HCT116 (cell line): ENCODE results near the gene DIS3L2. TPM values are rescaled to one million over a fixed set of nuclear protein-coding genes. Genes with fewer than 3 reads are reported as not detected.

Source experiments
- ATAC-seq: fragments of 200-7000 bp; cut with Tn5 transposase; 2 replicates; pipeline ENCODE4 v1.9.1; 2020; ENCODE audit warnings: mild to moderate bottlenecking, moderate library complexity
- BruUV-seq: library from RNA; stranded (reverse); fragments of 400-500 nt; replicated peaks from 2 replicates; lab custom pipeline; 2021; lab: Mats Ljungman, UMichigan
- CTCF ChIA-PET: fragments of 300-600 bp; sonication (Branson Sonifier 250); formaldehyde crosslinking; loops from one replicate; lab custom pipeline; 2021; ENCODE audit warnings: antibody characterized with exemption; lab: Charles Lee
- POLR2A ChIA-PET: fragments of 300-600, 350-600 bp; sonication (Branson Sonifier 250); formaldehyde crosslinking; loops from one replicate; lab custom pipeline; 2021; ENCODE audit warnings: antibody characterized with exemption; lab: Charles Lee
- RAD21 ChIA-PET, 2 experiments: fragments of 300-600 bp; sonication (Branson Sonifier 250); formaldehyde crosslinking; loops; one replicate each; lab custom pipeline; 2023; ENCODE audit warnings: low total read pairs in 2 of 2; ENCODE audit not compliant: uncharacterized antibody in 2 of 2, unreplicated experiment in 2 of 2, low non-redundant PET in 1 of 2; lab: Charles Lee
- DNase-seq: peaks from one replicate; pipeline ENCODE4 v3.0.0-alpha.2; 2010; ENCODE audit warnings: low read depth, low spot score
- H2AFZ ChIP-seq: fragments of 200-600 bp; shearing (Covaris generic), sonication (generic); 2 replicates; pipeline ENCODE4 v1.6.1; 2017; ENCODE audit warnings: low read depth, mixed run types, mixed read lengths, antibody characterized with exemption, low read length; ENCODE audit not compliant: poor library complexity, severe bottlenecking
- H3K27ac ChIP-seq: 2 replicates; pipeline ENCODE4 v1.5.1; 2012; ENCODE audit warnings: low read depth, low read length
- H3K27me3 ChIP-seq: fragments of 200-600 bp; sonication (generic); 2 replicates; pipeline ENCODE4 v1.6.1; 2016; ENCODE audit warnings: mixed run types, low read length, mixed read lengths; ENCODE audit not compliant: insufficient read depth
- H3K36me3 ChIP-seq, 2 experiments: fragments of 200-500 bp in 1 of 2; fragments of 200-600 bp in 1 of 2; sonication (Bioruptor generic) in 1 of 2; sonication (generic) in 1 of 2; 2 replicates each; pipeline versions ENCODE4 v1.5.1 to v1.6.1; 2014 to 2016; ENCODE audit warnings: low read length in 2 of 2, inconsistent platforms in 1 of 2, mixed read lengths in 1 of 2, mixed run types in 1 of 2; ENCODE audit not compliant: insufficient read depth in 2 of 2, control insufficient read depth in 1 of 2
- H3K4me1 ChIP-seq, 2 experiments: fragments of 200-600 bp in 1 of 2; sonication (generic) in 1 of 2; 2 replicates each; pipeline versions ENCODE4 v1.5.1 to v1.6.1; 2012 to 2017; ENCODE audit warnings: low read length in 2 of 2, inconsistent platforms in 1 of 2, mild to moderate bottlenecking in 1 of 2, mixed read lengths in 1 of 2, mixed run types in 1 of 2, moderate library complexity in 1 of 2; ENCODE audit not compliant: insufficient read depth in 2 of 2, control insufficient read depth in 1 of 2
- H3K4me2 ChIP-seq: fragments of 200-600 bp; sonication (generic); 2 replicates; pipeline ENCODE4 v1.6.1; 2017; ENCODE audit warnings: mixed run types, low read length, mixed read lengths
- H3K4me3 ChIP-seq, 2 experiments: fragments of 200-600 bp in 1 of 2; sonication (generic) in 1 of 2; replicated peaks in 1 of 2; 2 replicates each; pipeline ENCODE4 v1.5.1; 2011 to 2016; ENCODE audit warnings: low read length in 2 of 2, control low read depth in 1 of 2, low read depth in 1 of 2, mild to moderate bottlenecking in 1 of 2, mixed read lengths in 1 of 2, mixed run types in 1 of 2
- H3K79me2 ChIP-seq: fragments of 200-600 bp; sonication (generic); 2 replicates; pipeline ENCODE4 v1.6.1; 2017; ENCODE audit warnings: mild to moderate bottlenecking, mixed run types, low read length, moderate library complexity, mixed read lengths; ENCODE audit not compliant: insufficient read depth
- H3K9ac ChIP-seq: fragments of 200-600 bp; sonication (generic); 2 replicates; pipeline ENCODE4 v1.6.1; 2016; ENCODE audit warnings: low read length, mixed read lengths
- H3K9me2 ChIP-seq: fragments of 200-600 bp; sonication (generic), shearing (Covaris generic); 2 replicates; pipeline ENCODE4 v1.6.1; 2017; ENCODE audit warnings: mixed run types, mild to moderate bottlenecking, moderate library complexity; ENCODE audit not compliant: insufficient read depth
- H3K9me3 ChIP-seq, 2 experiments: fragments of 200-500 bp in 1 of 2; fragments of 200-600 bp in 1 of 2; sonication (Bioruptor generic) in 1 of 2; sonication (generic) in 1 of 2; 2 replicates each; pipeline ENCODE4 v1.6.1; 2014 to 2017; ENCODE audit warnings: low read length in 2 of 2, mixed read lengths in 2 of 2, inconsistent platforms in 1 of 2, low read depth in 1 of 2, mild to moderate bottlenecking in 1 of 2, mixed run types in 1 of 2, moderate library complexity in 1 of 2; ENCODE audit not compliant: control insufficient read depth in 1 of 2, insufficient read depth in 1 of 2
- H4K20me1 ChIP-seq: fragments of 200-600 bp; sonication (generic), shearing (Covaris generic); 2 replicates; pipeline ENCODE4 v1.6.1; 2017; ENCODE audit warnings: mixed run types, mild to moderate bottlenecking, moderate library complexity; ENCODE audit not compliant: insufficient read depth
- CBX3 ChIP-seq: IDR thresholded peaks from 2 replicates; pipeline ENCODE4 v1.6.1; 2012; ENCODE audit warnings: low read depth
- CEBPB ChIP-seq: IDR thresholded peaks from 2 replicates; pipeline ENCODE4 v1.6.1; 2012; ENCODE audit warnings: low read depth
- CTCF ChIP-seq, 3 experiments: fragments of 200-600 bp in 1 of 3; sonication (generic) in 1 of 3; IDR thresholded peaks in 2 of 3; conservative IDR thresholded peaks in 1 of 3; 2 replicates each; pipeline ENCODE4 v1.5.1; 2012 to 2017; ENCODE audit warnings: low read depth in 2 of 3, low read length in 2 of 3, antibody characterized with exemption in 1 of 3, borderline replicate concordance in 1 of 3, control low read depth in 1 of 3, mild to moderate bottlenecking in 1 of 3, mixed read lengths in 1 of 3, mixed run types in 1 of 3, moderate library complexity in 1 of 3; ENCODE audit not compliant: insufficient read depth in 1 of 3
- EZH2phosphoT487 ChIP-seq: fragments of 200-600 bp; IDR thresholded peaks from 2 replicates; pipeline ENCODE4 v1.6.1; 2018; ENCODE audit warnings: antibody characterized with exemption, borderline replicate concordance
- FOSL1 ChIP-seq: IDR thresholded peaks from 2 replicates; pipeline ENCODE4 v1.6.1; 2012; ENCODE audit warnings: low read depth
- JUND ChIP-seq: IDR thresholded peaks from 2 replicates; pipeline ENCODE4 v1.6.1; 2012
- POLR2AphosphoS5 ChIP-seq: IDR thresholded peaks from 2 replicates; pipeline ENCODE4 v1.6.1; 2011; ENCODE audit warnings: mild to moderate bottlenecking, low read depth, low read length, moderate library complexity
- RAD21 ChIP-seq: IDR thresholded peaks from 2 replicates; pipeline ENCODE4 v1.6.1; 2012; ENCODE audit warnings: low read depth, mild to moderate bottlenecking
- SIN3A ChIP-seq: IDR thresholded peaks from 2 replicates; pipeline ENCODE4 v1.6.1; 2012; ENCODE audit warnings: low read depth
- SRF ChIP-seq: IDR thresholded peaks from 2 replicates; pipeline ENCODE4 v1.6.1; 2012; ENCODE audit warnings: low read depth
- TCF7L2 ChIP-seq: IDR thresholded peaks from 2 replicates; pipeline ENCODE4 v1.7.0; 2011; ENCODE audit warnings: borderline replicate concordance, inconsistent platforms; ENCODE audit not compliant: insufficient read depth, insufficient read length; ENCODE audit errors: extremely low read depth
- YY1 ChIP-seq: IDR thresholded peaks from 2 replicates; pipeline ENCODE4 v1.6.1; 2011; ENCODE audit warnings: low read length, low read depth, moderate library complexity, mild to moderate bottlenecking; ENCODE audit not compliant: insufficient replicate concordance; ENCODE audit errors: extremely low read depth
- ZNF274 ChIP-seq: fragments of 200-500 bp; sonication (Bioruptor generic); IDR thresholded peaks from 2 replicates; pipeline ENCODE4 v1.6.1; 2014; ENCODE audit warnings: mild to moderate bottlenecking, low read depth, low read length, inconsistent platforms
- intact Hi-C: fragments of 100-400 bp; cut with micrococcal nuclease; formaldehyde crosslinking; loops from 2 replicates; pipeline ENCODE4 v1.10.0; 2022
- total RNA-seq: library from RNA; stranded (reverse); gene quantifications from one replicate; pipeline ENCODE4 v1.2.1, GENCODE V29; 2021; ENCODE audit not compliant: unreplicated experiment
- TF ChIP-seq, protein P1 (sequence below): IDR thresholded peaks from 2 replicates; pipeline ENCODE4 v1.6.1; 2012; ENCODE audit warnings: low read depth
- TF ChIP-seq, protein P2 (sequence below): IDR thresholded peaks from 2 replicates; pipeline ENCODE4 v1.6.1; 2012
- TF ChIP-seq, protein P3 (sequence below): IDR thresholded peaks from 2 replicates; pipeline ENCODE4 v1.6.1; 2012
- TF ChIP-seq, protein P4 (sequence below): IDR thresholded peaks from 2 replicates; pipeline ENCODE4 v1.6.1; 2011; ENCODE audit warnings: mild to moderate bottlenecking, low read length, moderate library complexity; ENCODE audit not compliant: insufficient replicate concordance; ENCODE audit errors: extremely low read depth

DIS3L2 gene
- total RNA-seq, 1 experiment from 2014 or later: 42.5 TPM

DNA sequence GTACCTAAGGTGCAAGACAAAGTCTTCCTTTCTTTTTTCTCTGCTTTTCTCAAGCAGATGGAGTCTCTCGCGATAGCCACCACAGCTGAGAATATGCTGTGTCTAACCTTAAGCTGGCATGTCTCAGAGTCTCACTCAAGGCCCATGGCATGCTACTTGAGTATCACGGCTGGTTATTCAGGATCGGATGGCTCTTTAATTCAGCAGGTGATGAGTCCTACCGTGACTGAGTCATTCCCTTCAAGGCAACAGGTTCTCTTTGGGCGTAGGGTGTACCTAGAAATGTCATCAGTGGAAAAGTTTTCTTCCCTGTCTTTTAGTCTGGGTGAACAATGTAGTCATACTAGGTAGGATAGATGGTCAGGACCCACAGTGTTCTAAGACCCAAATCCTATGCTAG lies 136.2 kb downstream of the DIS3L2 start:
- no peak overlapping the region for H3K4me3 ChIP-seq
- no peak for TF ChIP-seq SRF
- TF ChIP-seq, protein P1, sequence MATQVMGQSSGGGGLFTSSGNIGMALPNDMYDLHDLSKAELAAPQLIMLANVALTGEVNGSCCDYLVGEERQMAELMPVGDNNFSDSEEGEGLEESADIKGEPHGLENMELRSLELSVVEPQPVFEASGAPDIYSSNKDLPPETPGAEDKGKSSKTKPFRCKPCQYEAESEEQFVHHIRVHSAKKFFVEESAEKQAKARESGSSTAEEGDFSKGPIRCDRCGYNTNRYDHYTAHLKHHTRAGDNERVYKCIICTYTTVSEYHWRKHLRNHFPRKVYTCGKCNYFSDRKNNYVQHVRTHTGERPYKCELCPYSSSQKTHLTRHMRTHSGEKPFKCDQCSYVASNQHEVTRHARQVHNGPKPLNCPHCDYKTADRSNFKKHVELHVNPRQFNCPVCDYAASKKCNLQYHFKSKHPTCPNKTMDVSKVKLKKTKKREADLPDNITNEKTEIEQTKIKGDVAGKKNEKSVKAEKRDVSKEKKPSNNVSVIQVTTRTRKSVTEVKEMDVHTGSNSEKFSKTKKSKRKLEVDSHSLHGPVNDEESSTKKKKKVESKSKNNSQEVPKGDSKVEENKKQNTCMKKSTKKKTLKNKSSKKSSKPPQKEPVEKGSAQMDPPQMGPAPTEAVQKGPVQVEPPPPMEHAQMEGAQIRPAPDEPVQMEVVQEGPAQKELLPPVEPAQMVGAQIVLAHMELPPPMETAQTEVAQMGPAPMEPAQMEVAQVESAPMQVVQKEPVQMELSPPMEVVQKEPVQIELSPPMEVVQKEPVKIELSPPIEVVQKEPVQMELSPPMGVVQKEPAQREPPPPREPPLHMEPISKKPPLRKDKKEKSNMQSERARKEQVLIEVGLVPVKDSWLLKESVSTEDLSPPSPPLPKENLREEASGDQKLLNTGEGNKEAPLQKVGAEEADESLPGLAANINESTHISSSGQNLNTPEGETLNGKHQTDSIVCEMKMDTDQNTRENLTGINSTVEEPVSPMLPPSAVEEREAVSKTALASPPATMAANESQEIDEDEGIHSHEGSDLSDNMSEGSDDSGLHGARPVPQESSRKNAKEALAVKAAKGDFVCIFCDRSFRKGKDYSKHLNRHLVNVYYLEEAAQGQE: no peak
- TF ChIP-seq, protein P2, sequence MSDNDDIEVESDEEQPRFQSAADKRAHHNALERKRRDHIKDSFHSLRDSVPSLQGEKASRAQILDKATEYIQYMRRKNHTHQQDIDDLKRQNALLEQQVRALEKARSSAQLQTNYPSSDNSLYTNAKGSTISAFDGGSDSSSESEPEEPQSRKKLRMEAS: no peak
- no peak for TF ChIP-seq POLR2AphosphoS5
- no peak for TF ChIP-seq CEBPB
- TF ChIP-seq CBX3: no peak
- TF ChIP-seq, protein P3, sequence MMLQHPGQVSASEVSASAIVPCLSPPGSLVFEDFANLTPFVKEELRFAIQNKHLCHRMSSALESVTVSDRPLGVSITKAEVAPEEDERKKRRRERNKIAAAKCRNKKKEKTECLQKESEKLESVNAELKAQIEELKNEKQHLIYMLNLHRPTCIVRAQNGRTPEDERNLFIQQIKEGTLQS: no peak
- TF ChIP-seq JUND: no peak
- no peak for TF ChIP-seq EZH2phosphoT487
- no peak for TF ChIP-seq RAD21
- TF ChIP-seq TCF7L2: no peak
- TF ChIP-seq ZNF274: no peak
- TF ChIP-seq FOSL1: no peak
- no peak for TF ChIP-seq SIN3A
- TF ChIP-seq, protein P4, sequence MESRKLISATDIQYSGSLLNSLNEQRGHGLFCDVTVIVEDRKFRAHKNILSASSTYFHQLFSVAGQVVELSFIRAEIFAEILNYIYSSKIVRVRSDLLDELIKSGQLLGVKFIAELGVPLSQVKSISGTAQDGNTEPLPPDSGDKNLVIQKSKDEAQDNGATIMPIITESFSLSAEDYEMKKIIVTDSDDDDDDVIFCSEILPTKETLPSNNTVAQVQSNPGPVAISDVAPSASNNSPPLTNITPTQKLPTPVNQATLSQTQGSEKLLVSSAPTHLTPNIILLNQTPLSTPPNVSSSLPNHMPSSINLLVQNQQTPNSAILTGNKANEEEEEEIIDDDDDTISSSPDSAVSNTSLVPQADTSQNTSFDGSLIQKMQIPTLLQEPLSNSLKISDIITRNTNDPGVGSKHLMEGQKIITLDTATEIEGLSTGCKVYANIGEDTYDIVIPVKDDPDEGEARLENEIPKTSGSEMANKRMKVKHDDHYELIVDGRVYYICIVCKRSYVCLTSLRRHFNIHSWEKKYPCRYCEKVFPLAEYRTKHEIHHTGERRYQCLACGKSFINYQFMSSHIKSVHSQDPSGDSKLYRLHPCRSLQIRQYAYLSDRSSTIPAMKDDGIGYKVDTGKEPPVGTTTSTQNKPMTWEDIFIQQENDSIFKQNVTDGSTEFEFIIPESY: no peak
- no peak for TF ChIP-seq CTCF (IDR thresholded peaks at IDR 0.05 in 2 of 3, conservative IDR thresholded peaks at IDR 0.05 in 1 of 3; ENCODE audit: borderline replicate concordance in 1 of 3, insufficient read depth in 1 of 3, low read depth in 2 of 3, low read length in 2 of 3)
- no peak for TF ChIP-seq YY1
- TF ChIP-seq, all 23 proteins: peak for 0
- ChIA-PET POLR2A (no interaction called here), RAD21 (interaction anchor here in 1 of 2 experiments (0.6 kb wide), 1 partner anchor 97 kb away, joined by 3 read pairs; no protein-coding TSS in a partner anchor), CTCF (no interaction called here)
- Histone ChIP-seq H3K79me2 (no peaks in the 10 kb centered on the region; the same call in 1 of the 2 replicates), H4K20me1 (no peaks in the 10 kb centered on the region), H3K4me1 (no peaks in the 10 kb centered on the region), H2AFZ (no peak overlapping the region), H3K27ac (no peak overlapping the region), H3K36me3 (0 out of 4 replicates have a peak, but pooled peaks cover 0 to 5% of the 10 kb centered on the region in 2 experiments), H3K9ac (no peak overlapping the region), H3K9me3 (no peaks in the 10 kb centered on the region), H3K9me2 (no peaks in the 10 kb centered on the region), H3K27me3 (no peaks in the 10 kb centered on the region), H3K4me2 (no peak overlapping the region)
- DNase-seq (no peak), ATAC-seq (no peak)
- no TSS peak for BruUV-seq
- intact Hi-C loops: no loop called here
